GM12878 (cell line): ENCODE results near the gene MYOM3. TPM values are rescaled to one million over a fixed set of nuclear protein-coding genes. Genes with fewer than 3 reads are reported as not detected.

ENCODE experiments used
- ATAC-seq: fragments of 200-7000 bp; cut with Tn5 transposase; 3 replicates; pipeline ENCODE4 v1.9.1; 2020; ENCODE audit warnings: mild to moderate bottlenecking, moderate library complexity
- BruUV-seq: library from RNA; stranded (reverse); fragments of 400-500 nt; replicated peaks from 2 replicates; lab custom pipeline; 2021; lab: Mats Ljungman, UMichigan
- CTCF ChIA-PET: fragments of 300-600 bp; sonication (Branson Sonifier 250); formaldehyde crosslinking; extraction: SDS; loops from one replicate; lab custom pipeline; 2021; ENCODE audit warnings: inconsistent platforms; lab: Yijun Ruan, JAX
- POLR2A ChIA-PET: fragments of 350-600 bp; formaldehyde crosslinking; extraction: SDS; loops from one replicate; lab custom pipeline; 2021; ENCODE audit warnings: inconsistent platforms; lab: Charles Lee
- RAD21 ChIA-PET: fragments of 300-600 bp; sonication (Branson Sonifier 250); formaldehyde crosslinking; loops from one replicate; lab custom pipeline; 2023; ENCODE audit warnings: antibody characterized with exemption; ENCODE audit not compliant: unreplicated experiment; lab: Charles Lee
- SMC1A ChIA-PET: fragments of 300-600 bp; sonication (Branson Sonifier 250); formaldehyde crosslinking; loops from one replicate; lab custom pipeline; 2023; ENCODE audit not compliant: unreplicated experiment, uncharacterized antibody; lab: Charles Lee
- DNase-seq: peaks from one replicate; pipeline ENCODE4 v3.0.0-alpha.2; 2011; ENCODE audit warnings: low read depth, low spot score
- FAIRE-seq: peaks from 3 replicates; lab custom pipeline; 2011; peaks lifted over from hg19 to GRCh38; lab: Jason Lieb, UNC
- H2AFZ ChIP-seq: 2 replicates; pipeline ENCODE4 v1.6.0; 2011; ENCODE audit warnings: low read depth, low read length, control low read depth; ENCODE audit not compliant: control insufficient read depth
- H3K27ac ChIP-seq: 2 replicates; pipeline ENCODE4 v1.5.1; 2011; ENCODE audit warnings: control low read depth; ENCODE audit not compliant: control insufficient read depth, insufficient read depth
- H3K27me3 ChIP-seq, 2 experiments: replicated peaks in 1 of 2; 2 replicates each; pipeline versions ENCODE4 v1.6.0 to v1.6.1; 2011; ENCODE audit warnings: low read length in 1 of 2; ENCODE audit not compliant: control insufficient read depth in 2 of 2, insufficient read depth in 2 of 2
- H3K36me3 ChIP-seq, 2 experiments: 2 replicates each; pipeline ENCODE4 v1.5.1; 2011; ENCODE audit warnings: low read length in 1 of 2; ENCODE audit not compliant: control insufficient read depth in 2 of 2, insufficient read depth in 2 of 2
- H3K4me1 ChIP-seq: 2 replicates; pipeline ENCODE4 v1.6.1; 2011; ENCODE audit warnings: mild to moderate bottlenecking, low read length, moderate library complexity, mixed read lengths; ENCODE audit not compliant: control insufficient read depth, insufficient read depth
- H3K4me2 ChIP-seq: 2 replicates; pipeline ENCODE4 v1.6.0; 2011; ENCODE audit warnings: control low read depth; ENCODE audit not compliant: control insufficient read depth, insufficient read depth
- H3K4me3 ChIP-seq: fragments of 200-600 bp; sonication (generic); 2 replicates; pipeline ENCODE4 v1.5.1; 2016
- H3K79me2 ChIP-seq: 2 replicates; pipeline ENCODE4 v1.6.0; 2011; ENCODE audit warnings: low read length; ENCODE audit not compliant: control insufficient read depth, insufficient read depth
- H3K9ac ChIP-seq: 2 replicates; pipeline ENCODE4 v1.8.0; 2011; ENCODE audit warnings: low read length, control low read depth, mixed read lengths; ENCODE audit not compliant: control insufficient read depth, insufficient read depth
- H3K9me3 ChIP-seq: replicated peaks from 3 replicates; pipeline ENCODE4 v1.5.1; 2011; ENCODE audit warnings: mild to moderate bottlenecking, low read length; ENCODE audit not compliant: control insufficient read depth, insufficient read depth
- H4K20me1 ChIP-seq: 2 replicates; pipeline ENCODE4 v1.6.0; 2011; ENCODE audit not compliant: control insufficient read depth, insufficient read depth
- GATAD2B ChIP-seq: fragments of 450-650 bp; conservative IDR thresholded peaks from 2 replicates; pipeline ENCODE4 v1.6.1; 2017; ENCODE audit warnings: low read depth, mild to moderate bottlenecking, moderate library complexity
- HCFC1 ChIP-seq: fragments of 150-350 bp; IDR thresholded peaks from 2 replicates; pipeline ENCODE4 v1.6.1; 2014; ENCODE audit warnings: low read length
- IKZF1 ChIP-seq: fragments of 450-650 bp; conservative IDR thresholded peaks from 2 replicates; pipeline ENCODE4 v1.6.1; 2017; ENCODE audit warnings: antibody characterized with exemption, mild to moderate bottlenecking
- NBN ChIP-seq: fragments of 450-650 bp; IDR thresholded peaks from 2 replicates; pipeline ENCODE4 v1.6.1; 2016
- NR2C2 ChIP-seq: IDR thresholded peaks from 2 replicates; pipeline ENCODE4 v1.6.1; 2011; ENCODE audit warnings: borderline replicate concordance, low read depth; ENCODE audit not compliant: control insufficient read depth, insufficient read length
- NRF1 ChIP-seq: conservative IDR thresholded peaks from 2 replicates; pipeline ENCODE4 v1.6.1; 2011; ENCODE audit warnings: mild to moderate bottlenecking, low read depth, low read length, improper control_type of control experiment
- RELB ChIP-seq: fragments of 450-650 bp; IDR thresholded peaks from 2 replicates; pipeline ENCODE4 v1.6.1; 2017; ENCODE audit warnings: low read depth, mild to moderate bottlenecking, moderate library complexity
- SIX5 ChIP-seq: IDR thresholded peaks from 2 replicates; pipeline ENCODE4 v1.6.1; 2011; ENCODE audit warnings: mild to moderate bottlenecking, low read depth, low read length, moderate library complexity; ENCODE audit not compliant: severe bottlenecking
- TARDBP ChIP-seq: IDR thresholded peaks from 2 replicates; pipeline ENCODE4 v1.6.1; 2016; ENCODE audit warnings: borderline replicate concordance
- WGBS: methylation state at CpG from one replicate; pipeline ENCODE4 v1.1.6; 2016; ENCODE audit warnings: low lambda C conversion rate; ENCODE audit not compliant: insufficient replicate concordance, insufficient coverage; ENCODE audit errors: missing lambda C conversion rate; 5-methylcytosine and 5-hydroxymethylcytosine counted together
- in situ Hi-C: fragments of 300-500 bp; cut with MboI; formaldehyde crosslinking; loops from 9 replicates; pipeline ENCODE4 v1.14.3; 2018; ENCODE audit warnings: mixed read lengths
- intact Hi-C: fragments of 100-400 bp; cut with micrococcal nuclease; formaldehyde crosslinking; loops from one replicate; pipeline ENCODE4 v1.14.2; 2022; ENCODE audit not compliant: unreplicated experiment
- polyA plus RNA-seq, 11 experiments: library from polyadenylated mRNA; depleted of rRNA in 4 of 11; unstranded in 6 of 11; stranded (reverse) in 5 of 11; fragments of >200 nt; fragmentation: Nextera tagmentation in 4 of 11; fragmentation: Illumina TruSeq in 1 of 11; extraction: Ambion mirVana in 4 of 11; extraction: Trizol in 1 of 11; gene quantifications; 1 replicate in 1 of 11; 2 replicates in 10 of 11; pipeline versions ENCODE4 v1.2.1 to v1.2.3, GENCODE V29; 2011 to 2016; ENCODE audit warnings: inconsistent platforms in 2 of 11, missing spikeins in 2 of 11, low read depth in 1 of 11
- total RNA-seq, 4 experiments: library from RNA; depleted of rRNA in 3 of 4; stranded (reverse); fragments of >200 nt in 3 of 4; fragmentation: Illumina TruSeq in 1 of 4; extraction: Trizol in 1 of 4; gene quantifications; 2 replicates each; pipeline versions ENCODE4 v1.2.1 to v1.2.3, GENCODE V29; 2013 to 2021

Gene MYOM3
- total and polyA plus RNA-seq, 10 of the 15 experiments (the other 5 are each of a cell fraction or from before 2014, with no cell fraction given) = 0.06 TPM; not detected in 9

GRCh38 chr1:24051206-24051945, 60.6 kb downstream of the MYOM3 start:
- Histone ChIP-seq H3K9ac (no peak overlapping the region), H3K9me3 (no peaks in the 10 kb centered on the region), H2AFZ (no peak overlapping the region), H3K36me3 (no peaks in the 10 kb centered on the region), H3K4me2 (no peak overlapping the region), H3K27ac (no peak overlapping the region), H4K20me1 (no peaks in the 10 kb centered on the region), H3K27me3 (no peaks in the 10 kb centered on the region), H3K79me2 (no peaks in the 10 kb centered on the region), H3K4me3 (no peak overlapping the region), H3K4me1 (no peaks in the 10 kb centered on the region)
- WGBS = 53% methylated on average over 7 of the region's 7 CpGs
- DNase-seq (no peak), FAIRE-seq (no peak), ATAC-seq (no peak)
- ChIA-PET RAD21 (no interaction called here), POLR2A (interaction anchor here (0.6 kb wide), 1 partner anchor 21 kb away, joined by 4 read pairs; no protein-coding TSS in a partner anchor), SMC1A (interaction anchor here (0.6 kb wide), 1 partner anchor 56 kb away, joined by 3 read pairs; no protein-coding TSS in a partner anchor), CTCF (interaction anchor here (1.1 kb wide), 1 partner anchor 135 kb away, joined by 3 read pairs; no protein-coding TSS in a partner anchor)
- intact Hi-C loops (no loop called here), in situ Hi-C loops (no loop called here)
- no TSS peak for BruUV-seq
- TF ChIP-seq IKZF1 = no peak
- TF ChIP-seq NBN = no peak
- no peak for TF ChIP-seq HCFC1
- no peak for TF ChIP-seq SIX5
- no peak for TF ChIP-seq TARDBP
- TF ChIP-seq GATAD2B = no peak
- no peak for TF ChIP-seq NRF1
- no peak for TF ChIP-seq RELB
- TF ChIP-seq NR2C2 = no peak
